Activated CD4-positive, alpha-beta T cell treated with anti-CD3 and anti-CD28 coated beads for 48 hours (primary cell): ENCODE measurements around the gene HDAC9.
"Not testable (repeated sequence)": the region's sequence is repeated elsewhere in the genome, so short reads cannot be mapped to it uniquely, and the experiment has no call there.

Source experiments
- DNase-seq: peaks from one replicate; pipeline ENCODE4 v3.0.0-alpha.2; 2020

Gene HDAC9

GRCh38 chr7:18995270-18995671 lies 499.7 kb downstream of the HDAC9 start:
- no peak for DNase-seq

GRCh38 chr7:18995811-18996426 lies 500.4 kb downstream of the HDAC9 start:
- DNase-seq: no peak

- DNase-seq: no peak
These were observed 501.0 kb downstream of the HDAC9 start for GRCh38 chr7:18996583-18996982.

GRCh38 chr7:18997477-18998150 lies 502.1 kb downstream of the HDAC9 start:
- no peak for DNase-seq

GRCh38 chr7:19000410-19000809 lies 504.9 kb downstream of the HDAC9 start:
- DNase-seq: no peak

GRCh38 chr7:19001854-19002253 lies 506.3 kb downstream of the HDAC9 start:
- DNase-seq: no peak

- DNase-seq: no peak
These were observed 513.8 kb downstream of the HDAC9 start for GRCh38 chr7:19009241-19009935.

GRCh38 chr7:19009936-19010280 lies 514.4 kb downstream of the HDAC9 start:
- no peak for DNase-seq

GRCh38 chr7:19011212-19011611 lies 515.7 kb downstream of the HDAC9 start:
- no peak for DNase-seq

- DNase-seq: no peak
These were observed 519.5 kb downstream of the HDAC9 start for GRCh38 chr7:19015098-19015497.

- no peak for DNase-seq
These were observed 520.6 kb downstream of the HDAC9 start for GRCh38 chr7:19016140-19016539.

- no peak for DNase-seq
These were observed 521.8 kb downstream of the HDAC9 start for GRCh38 chr7:19017374-19017773.

- DNase-seq: no peak
These were observed 524.5 kb downstream of the HDAC9 start for GRCh38 chr7:19020062-19020461.

- DNase-seq: no peak
These were observed 525.2 kb downstream of the HDAC9 start for GRCh38 chr7:19020711-19021110.

- DNase-seq: no peak
These were observed 527.9 kb downstream of the HDAC9 start for GRCh38 chr7:19023477-19023876.

GRCh38 chr7:19024261-19024660 lies 528.7 kb downstream of the HDAC9 start:
- no peak for DNase-seq

GRCh38 chr7:19026888-19027287 lies 531.3 kb downstream of the HDAC9 start:
- DNase-seq: no peak

- DNase-seq: no peak
These were observed 534.7 kb downstream of the HDAC9 start for GRCh38 chr7:19030281-19030680.

GRCh38 chr7:19032942-19033341 lies 537.4 kb downstream of the HDAC9 start:
- DNase-seq: not testable (repeated sequence)

GRCh38 chr7:19051767-19052375 lies 556.3 kb downstream of the HDAC9 start:
- peak; percentile 40 for DNase-seq
